Stomach (tissue), 9 donors: ENCODE results near the gene PNLIPRP3. TPM values are rescaled to one million over a fixed set of nuclear protein-coding genes. Genes with fewer than 3 reads are reported as not detected.

ENCODE experiments used
- DNase-seq, 2 donors: peaks; one replicate each; pipeline versions ENCODE4 v3.0.0 to v3.0.0-alpha.2; 2013 to 2019
- H3K27ac ChIP-seq, 5 donors: fragments of 200-600 bp in 4 of 5; sonication (generic) in 4 of 5; one replicate each; pipeline ENCODE4 v1.5.1; 2013 to 2019; ENCODE audit warnings: mild to moderate bottlenecking in 1 of 5, moderate library complexity in 1 of 5
- H3K27me3 ChIP-seq, 3 donors: fragments of 200-600 bp; sonication (generic); one replicate each; pipeline ENCODE4 v1.5.1; 2017 to 2019; ENCODE audit warnings: mixed run types in 1 of 3
- H3K36me3 ChIP-seq, 4 donors: fragments of 200-600 bp; sonication (generic); 1 replicate in 3 of 4; 2 replicates in 1 of 4; pipeline ENCODE4 v1.5.1; 2016 to 2019
- H3K4me1 ChIP-seq, 4 donors: fragments of 200-600 bp; sonication (generic); one replicate each; pipeline ENCODE4 v1.5.1; 2016 to 2019
- H3K4me3 ChIP-seq, 4 donors: fragments of 200-600 bp; sonication (generic) in 3 of 4; one replicate each; pipeline ENCODE4 v1.5.1; 2016 to 2019; ENCODE audit warnings: mild to moderate bottlenecking in 1 of 4
- H3K9me3 ChIP-seq, 4 donors: fragments of 200-600 bp; sonication (generic); one replicate each; pipeline ENCODE4 v1.5.1; 2016 to 2019
- EP300 ChIP-seq: sonication (generic); formaldehyde crosslinking; IDR thresholded peaks from one replicate; pipeline ENCODE4 v1.6.1; 2017; ENCODE audit warnings: antibody characterized with exemption
- POLR2A ChIP-seq, 4 donors: fragments of 450-650 bp; IDR thresholded peaks; one replicate each; pipeline ENCODE4 v1.6.1; 2016; ENCODE audit warnings: antibody characterized with exemption in 4 of 4, control low read depth in 2 of 4, mild to moderate bottlenecking in 1 of 4, moderate library complexity in 1 of 4
- POLR2AphosphoS5 ChIP-seq, 3 donors: sonication (generic); formaldehyde crosslinking; IDR thresholded peaks; one replicate each; pipeline ENCODE4 v1.6.1; 2016; ENCODE audit warnings: antibody characterized with exemption in 3 of 3
- WGBS, 5 donors: extraction: QIAGEN DNeasy Blood & Tissue Kit in 3 of 5; methylation state at CpG; one replicate each; pipeline versions ENCODE4 v1.1.5 to v1.1.7; 2013 to 2018; 5-methylcytosine and 5-hydroxymethylcytosine counted together
- intact Hi-C: fragments of 100-400 bp; cut with DNase I; formaldehyde crosslinking; loops from one replicate; pipeline ENCODE4 v1.15.1; 2023; ENCODE audit warnings: low total_unique reads
- polyA plus RNA-seq, 3 donors: library from polyadenylated mRNA; stranded (reverse); fragments of 200-250 nt; gene quantifications; one replicate each; pipeline ENCODE4 v1.2.3, GENCODE V29; 2013
- total RNA-seq, 5 donors: library from RNA; depleted of rRNA; stranded (reverse); fragments of >200 nt; gene quantifications; one replicate each; pipeline versions ENCODE4 v1.1.0 to v1.2.3, GENCODE V29; 2014 to 2016
- TF ChIP-seq, protein P1 (sequence below), 7 experiments: fragments of 450-650 bp in 4 of 7; fragments of 200-600 bp in 3 of 7; sonication (generic) in 3 of 7; IDR thresholded peaks; one replicate each; pipeline ENCODE4 v1.5.1; 2016 to 2019; ENCODE audit warnings: antibody characterized with exemption in 7 of 7, control low read depth in 2 of 7, mild to moderate bottlenecking in 1 of 7
- donor health status: healthy with polysubstance abuse.
- donor health status: Bipolar disorder and iron deficiency.
- donor health status: healthy.

The PNLIPRP3 gene
- total and polyA plus RNA-seq, 8 donors, result 0.10 to 1.3 (median 0.46) TPM; not detected in 5

DNA sequence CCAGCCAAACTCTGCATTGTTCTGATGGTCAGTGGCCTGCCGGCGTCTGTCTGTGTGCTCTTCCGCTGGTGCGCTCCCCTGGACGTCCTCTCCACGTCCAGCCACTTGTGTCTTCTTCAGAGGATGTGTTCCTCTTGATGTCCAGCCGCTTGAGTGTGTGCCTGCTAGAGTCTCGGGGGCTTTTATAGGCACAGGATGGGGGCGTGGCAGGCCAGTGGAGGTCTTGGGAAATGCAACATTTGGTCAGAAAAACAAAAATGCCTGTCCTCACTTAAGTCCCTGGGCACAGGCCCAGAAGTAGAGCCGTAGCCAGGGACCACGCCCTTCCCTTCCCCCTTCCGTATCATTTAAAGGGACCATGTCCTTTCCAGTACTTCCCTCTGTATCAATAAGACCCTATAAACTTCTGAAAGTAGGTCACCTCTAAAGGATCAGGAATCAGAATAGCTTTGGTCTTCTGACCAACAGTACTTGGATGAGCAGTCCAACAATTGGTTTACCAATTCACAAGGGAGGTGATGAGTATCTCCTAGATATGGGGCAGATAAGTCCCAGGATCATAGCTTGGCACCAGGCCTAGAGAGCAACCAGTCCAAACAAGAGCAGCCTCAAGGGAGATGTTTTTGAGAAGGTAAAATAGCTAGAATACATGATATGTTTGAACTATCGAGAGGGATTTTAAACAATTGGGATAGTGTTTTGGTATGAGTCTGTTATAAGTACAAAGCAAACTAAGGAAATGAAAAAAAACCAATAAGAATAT lies 32.2 kb upstream of the PNLIPRP3 start:
- no peak for DNase-seq
- no peak overlapping the region for H3K4me3 ChIP-seq
- H3K9me3 ChIP-seq, result no peaks in the 10 kb centered on the region
- H3K27ac ChIP-seq, result no peak overlapping the region
- intact Hi-C loops, result no loop called here
- no peaks in the 10 kb centered on the region for H3K4me1 ChIP-seq
- no peaks in the 10 kb centered on the region for H3K36me3 ChIP-seq
- WGBS, 5 donors, result 71 to 78% (median 77%) methylated on average over 8 to 13 of the region's 13 CpGs
- TF ChIP-seq, protein P1, sequence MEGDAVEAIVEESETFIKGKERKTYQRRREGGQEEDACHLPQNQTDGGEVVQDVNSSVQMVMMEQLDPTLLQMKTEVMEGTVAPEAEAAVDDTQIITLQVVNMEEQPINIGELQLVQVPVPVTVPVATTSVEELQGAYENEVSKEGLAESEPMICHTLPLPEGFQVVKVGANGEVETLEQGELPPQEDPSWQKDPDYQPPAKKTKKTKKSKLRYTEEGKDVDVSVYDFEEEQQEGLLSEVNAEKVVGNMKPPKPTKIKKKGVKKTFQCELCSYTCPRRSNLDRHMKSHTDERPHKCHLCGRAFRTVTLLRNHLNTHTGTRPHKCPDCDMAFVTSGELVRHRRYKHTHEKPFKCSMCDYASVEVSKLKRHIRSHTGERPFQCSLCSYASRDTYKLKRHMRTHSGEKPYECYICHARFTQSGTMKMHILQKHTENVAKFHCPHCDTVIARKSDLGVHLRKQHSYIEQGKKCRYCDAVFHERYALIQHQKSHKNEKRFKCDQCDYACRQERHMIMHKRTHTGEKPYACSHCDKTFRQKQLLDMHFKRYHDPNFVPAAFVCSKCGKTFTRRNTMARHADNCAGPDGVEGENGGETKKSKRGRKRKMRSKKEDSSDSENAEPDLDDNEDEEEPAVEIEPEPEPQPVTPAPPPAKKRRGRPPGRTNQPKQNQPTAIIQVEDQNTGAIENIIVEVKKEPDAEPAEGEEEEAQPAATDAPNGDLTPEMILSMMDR (IDR thresholded peaks at IDR 0.05), result no peak
- TF ChIP-seq POLR2A (IDR thresholded peaks at IDR 0.05) (no peak), POLR2AphosphoS5 (IDR thresholded peaks at IDR 0.05) (no peak), EP300 (no peak)
- no peaks in the 10 kb centered on the region for H3K27me3 ChIP-seq

DNA sequence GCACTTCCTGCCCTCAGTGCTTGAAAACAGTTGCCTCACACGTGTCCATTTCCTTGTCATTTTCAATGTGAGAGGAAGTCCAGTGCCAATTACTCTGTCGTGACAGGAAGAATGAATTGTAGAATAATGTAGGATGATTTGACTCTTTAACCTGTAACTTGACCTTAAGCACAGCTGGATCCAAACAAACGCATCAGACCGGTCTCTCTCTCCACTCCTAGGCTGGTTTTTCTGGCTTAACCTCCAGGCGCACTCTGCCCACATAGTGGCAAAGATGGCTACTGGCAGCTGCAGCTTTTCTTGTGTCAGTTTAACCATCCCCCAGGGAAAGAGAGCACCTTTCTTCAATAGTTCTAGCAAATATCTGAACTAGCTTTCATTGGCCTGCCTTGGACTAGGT lies 29.4 kb upstream of the PNLIPRP3 start:
- no peaks in the 10 kb centered on the region for H3K9me3 ChIP-seq
- no peak for DNase-seq
- intact Hi-C loops, result no loop called here
- H3K4me3 ChIP-seq, result no peak overlapping the region
- no peaks in the 10 kb centered on the region for H3K4me1 ChIP-seq
- H3K27ac ChIP-seq, result no peak overlapping the region
- TF ChIP-seq EP300, result no peak
- TF ChIP-seq, protein P1 (IDR thresholded peaks at IDR 0.05), result no peak
- no peak for TF ChIP-seq POLR2AphosphoS5 (IDR thresholded peaks at IDR 0.05)
- no peak for TF ChIP-seq POLR2A (IDR thresholded peaks at IDR 0.05)
- H3K36me3 ChIP-seq, result no peaks in the 10 kb centered on the region
- no peaks in the 10 kb centered on the region for H3K27me3 ChIP-seq
- WGBS, 5 donors, result 51 to 57% (median 52%) methylated on average over 5 of the region's 5 CpGs

DNA sequence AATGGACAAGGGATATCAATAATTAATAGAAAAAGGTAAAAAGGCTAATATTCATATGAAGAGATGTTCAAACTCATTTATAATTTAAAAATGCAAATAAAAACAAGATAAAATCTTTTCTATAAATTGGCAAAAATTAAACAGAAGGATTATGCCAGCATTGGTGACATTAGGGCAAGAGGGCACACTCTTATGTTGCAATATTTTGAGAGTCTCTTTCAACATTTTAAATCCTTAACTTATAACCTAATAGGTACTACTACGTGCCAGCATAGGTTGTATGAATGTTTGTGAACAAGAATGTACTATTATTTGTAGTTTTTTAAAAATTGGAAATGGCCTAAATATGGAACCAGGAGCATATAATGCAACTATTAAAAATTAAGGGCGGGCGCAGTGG lies 24.8 kb upstream of the PNLIPRP3 start:
- H3K27me3 ChIP-seq, result no peaks in the 10 kb centered on the region
- no peak overlapping the region for H3K27ac ChIP-seq
- no peaks in the 10 kb centered on the region for H3K4me1 ChIP-seq
- 83 to 93% (median 90%) methylated on average over 3 of the region's 3 CpGs for WGBS, 5 donors
- intact Hi-C loops, result no loop called here
- no peaks in the 10 kb centered on the region for H3K9me3 ChIP-seq
- H3K36me3 ChIP-seq, result no peaks in the 10 kb centered on the region
- TF ChIP-seq EP300 (no peak), POLR2A (IDR thresholded peaks at IDR 0.05) (no peak), POLR2AphosphoS5 (IDR thresholded peaks at IDR 0.05) (no peak)
- TF ChIP-seq, protein P1 (IDR thresholded peaks at IDR 0.05), result no peak
- no peak for DNase-seq
- H3K4me3 ChIP-seq, result no peak overlapping the region

DNA sequence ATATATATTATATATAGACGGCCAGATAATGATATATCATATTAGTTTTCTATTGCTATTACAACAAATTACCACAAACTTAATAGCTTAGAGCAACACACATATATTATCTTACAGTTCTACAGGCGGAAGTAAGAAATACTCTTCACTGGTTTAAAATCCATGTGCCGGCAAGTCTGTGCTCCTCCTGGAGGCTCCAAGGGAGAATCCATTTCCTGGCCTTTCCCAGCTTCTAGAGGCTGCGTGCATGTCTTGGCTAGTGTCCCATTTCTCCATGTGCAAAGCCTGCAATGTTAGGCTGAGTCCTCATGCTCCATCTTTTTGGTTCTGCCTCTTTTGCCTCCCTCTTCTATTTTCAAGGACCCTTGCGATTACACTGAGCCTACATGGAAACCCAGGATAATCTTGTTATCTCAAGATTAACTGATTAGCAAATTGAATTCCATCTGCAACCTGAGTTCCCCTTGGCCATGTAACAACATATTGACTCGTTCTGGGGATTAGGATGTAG lies 23.9 kb upstream of the PNLIPRP3 start:
- peak in 1 of 2 donors; percentile 6 for DNase-seq
- H3K27me3 ChIP-seq, result no peaks in the 10 kb centered on the region
- H3K4me3 ChIP-seq, result no peak overlapping the region
- H3K9me3 ChIP-seq, result no peaks in the 10 kb centered on the region
- WGBS, 5 donors, result 64 to 70% (median 67%) methylated on average over 6 of the region's 6 CpGs
- intact Hi-C loops, result no loop called here
- TF ChIP-seq, protein P1 (IDR thresholded peaks at IDR 0.05), result no peak
- TF ChIP-seq EP300 (no peak), POLR2AphosphoS5 (IDR thresholded peaks at IDR 0.05) (no peak), POLR2A (IDR thresholded peaks at IDR 0.05) (no peak)
- no peak overlapping the region for H3K27ac ChIP-seq
- H3K4me1 ChIP-seq, result no peaks in the 10 kb centered on the region
- H3K36me3 ChIP-seq, result no peaks in the 10 kb centered on the region
